IPS DF 19.7 (cell line): ENCODE results near the gene KCNN4.

ENCODE experiments used
- DNase-seq: peaks from one replicate; pipeline ENCODE4 v3.0.0-alpha.2; 2013; ENCODE audit warnings: low read depth, low spot score

KCNN4 gene

DNA sequence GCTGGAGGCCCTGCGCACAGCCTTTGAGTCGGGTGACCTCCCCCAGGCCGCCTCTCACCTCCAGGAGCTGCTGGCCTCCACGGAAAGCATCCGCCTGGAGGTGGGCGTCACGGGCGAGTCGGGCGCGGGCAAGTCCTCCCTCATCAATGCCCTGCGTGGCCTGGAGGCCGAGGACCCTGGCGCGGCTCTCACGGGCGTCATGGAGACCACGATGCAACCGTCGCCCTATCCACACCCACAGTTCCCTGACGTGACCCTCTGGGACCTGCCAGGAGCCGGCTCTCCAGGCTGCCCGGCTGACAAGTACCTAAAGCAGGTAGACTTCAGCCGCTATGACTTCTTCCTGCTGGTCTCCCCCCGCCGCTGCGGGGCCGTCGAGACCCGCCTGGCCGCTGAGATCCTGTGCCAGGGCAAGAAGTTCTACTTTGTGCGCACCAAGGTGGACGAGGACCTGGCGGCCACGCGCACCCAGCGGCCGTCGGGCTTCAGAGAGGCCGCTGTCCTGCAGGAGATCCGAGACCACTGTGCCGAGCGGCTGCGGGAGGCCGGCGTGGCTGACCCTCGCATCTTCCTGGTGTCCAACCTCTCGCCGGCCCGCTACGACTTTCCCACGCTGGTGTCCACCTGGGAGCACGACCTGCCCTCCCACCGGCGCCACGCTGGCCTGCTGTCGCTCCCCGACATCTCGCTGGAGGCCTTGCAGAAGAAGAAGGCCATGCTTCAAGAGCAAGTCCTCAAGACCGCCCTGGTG is 62.0 kb downstream of the KCNN4 start:
- DNase-seq = no peak
